Measurements from ENCODE around the gene EPS8L2. TPM values are rescaled to one million over a fixed set of nuclear protein-coding genes. Genes with fewer than 3 reads are reported as not detected.

EPS8L2 gene
- total RNA-seq, 1 experiment from 2014 or later: 92.8 TPM

DNA sequence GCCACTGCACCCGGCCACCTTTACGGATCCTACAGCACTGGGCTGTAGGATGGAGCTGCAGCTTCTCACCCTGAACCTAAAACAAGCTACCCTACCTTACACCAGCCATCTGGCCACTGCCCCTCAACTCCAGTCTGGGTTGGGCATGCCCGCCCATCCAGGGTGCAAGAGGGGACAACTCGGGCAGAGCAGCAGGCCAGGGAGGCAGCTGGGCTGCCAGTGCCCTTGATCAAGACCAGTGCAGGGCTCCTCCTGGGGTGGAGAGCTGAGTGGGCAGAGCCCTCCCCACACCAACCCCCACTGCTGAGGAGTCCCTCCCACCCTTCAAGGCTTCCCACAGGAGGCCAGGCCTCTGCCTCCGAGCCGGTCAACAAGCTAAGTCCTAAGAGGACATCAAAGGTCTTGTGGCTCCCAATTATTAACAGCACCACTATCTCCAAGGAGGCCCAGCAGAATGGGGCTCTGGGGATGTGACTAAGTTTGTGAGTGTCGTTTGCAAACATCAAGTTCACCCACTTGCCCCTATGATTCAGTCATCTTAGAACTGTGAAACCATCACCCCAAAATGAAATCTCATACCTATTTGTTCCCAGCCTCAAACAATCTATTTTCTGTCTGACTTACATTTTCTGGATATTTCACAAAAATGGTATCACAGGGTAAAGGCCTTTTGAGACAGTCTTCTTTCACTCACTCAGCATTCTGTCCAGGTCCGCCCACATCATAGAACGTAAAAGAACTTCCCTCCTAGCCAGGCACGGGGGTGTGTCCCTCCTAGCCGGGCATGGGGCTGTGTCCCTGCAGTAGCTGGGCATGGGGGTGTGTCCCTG is 60.3 kb downstream of the EPS8L2 start:
- Histone ChIP-seq H3K4ac (ENCODE audit: low read depth, low read length) (no peak overlapping the region), H2BK20ac (ENCODE audit: low read depth, low read length, poor library complexity, severe bottlenecking) (no peak overlapping the region), H2AK5ac (ENCODE audit: insufficient read length, low read length) (no peak overlapping the region), H3K79me2 (ENCODE audit: insufficient read depth, low read length) (no peaks in the 10 kb centered on the region), H3K9ac (ENCODE audit: extremely low read depth, insufficient read length, low read length) (no peak overlapping the region), H2BK120ac (ENCODE audit: low read depth, low read length, poor library complexity, severe bottlenecking) (no peak overlapping the region), H2BK15ac (ENCODE audit: low read depth, low read length) (no peak overlapping the region), H3K23ac (ENCODE audit: insufficient read length, low read depth, low read length) (no peak overlapping the region), H3K18ac (ENCODE audit: insufficient read length, low read depth, low read length) (no peak overlapping the region), H4K20me1 (ENCODE audit: control insufficient read depth, insufficient read depth, insufficient read length) (no peaks in the 10 kb centered on the region), H3T11ph (ENCODE audit: low read length) (no peak overlapping the region), H4K91ac (ENCODE audit: insufficient read length, low read depth, low read length) (no peak overlapping the region), H2AFZ (ENCODE audit: low read length) (no peak overlapping the region), H2BK12ac (ENCODE audit: insufficient read length, low read depth, low read length) (no peak overlapping the region), H2BK5ac (ENCODE audit: insufficient read length, low read length) (no peak overlapping the region), H3K27ac (ENCODE audit: insufficient read length, low read depth, low read length) (no peak overlapping the region), H3K27me3 (ENCODE audit: insufficient read depth, low read length) (no peaks in the 10 kb centered on the region), H3K23me2 (ENCODE audit: insufficient read length, low read depth, low read length, poor library complexity, severe bottlenecking) (no peaks in the 10 kb centered on the region), H3K4me2 (ENCODE audit: insufficient read depth, insufficient read length, low read length) (no peak overlapping the region), H3K79me1 (ENCODE audit: insufficient read depth, low read depth, low read length, poor library complexity, severe bottlenecking) (no peaks in the 10 kb centered on the region), H3K56ac (ENCODE audit: insufficient read length, low read depth, low read length) (no peak overlapping the region), H3K9me3 (ENCODE audit: control insufficient read depth, low read depth, low read length) (no peaks in the 10 kb centered on the region), H4K5ac (ENCODE audit: insufficient read length, low read depth, low read length) (no peak overlapping the region), H4K8ac (replicated peaks; ENCODE audit: insufficient read length, low read depth, low read length) (no peak overlapping the region), H3K4me1 (ENCODE audit: insufficient read depth, low read length) (no peaks in the 10 kb centered on the region), H3K14ac (ENCODE audit: insufficient read depth, low read length) (no peak overlapping the region; the same call in 1 of the 2 replicates)
- no CpG with 5 or more reads among the region's 11 CpGs for WGBS (ENCODE audit: extremely low coverage, insufficient read length, low lambda C conversion rate)
- H3K4me3 Mint-ChIP-seq: no peak overlapping the region
- no peaks in the 10 kb centered on the region for H3K27me3 Mint-ChIP-seq (ENCODE audit: low read depth)
- peak overlapping the region in 1 of 3 experiments; percentile 47; a peak in 3 of 7 replicates for H3K27ac Mint-ChIP-seq
- TF ChIP-seq, protein P1, sequence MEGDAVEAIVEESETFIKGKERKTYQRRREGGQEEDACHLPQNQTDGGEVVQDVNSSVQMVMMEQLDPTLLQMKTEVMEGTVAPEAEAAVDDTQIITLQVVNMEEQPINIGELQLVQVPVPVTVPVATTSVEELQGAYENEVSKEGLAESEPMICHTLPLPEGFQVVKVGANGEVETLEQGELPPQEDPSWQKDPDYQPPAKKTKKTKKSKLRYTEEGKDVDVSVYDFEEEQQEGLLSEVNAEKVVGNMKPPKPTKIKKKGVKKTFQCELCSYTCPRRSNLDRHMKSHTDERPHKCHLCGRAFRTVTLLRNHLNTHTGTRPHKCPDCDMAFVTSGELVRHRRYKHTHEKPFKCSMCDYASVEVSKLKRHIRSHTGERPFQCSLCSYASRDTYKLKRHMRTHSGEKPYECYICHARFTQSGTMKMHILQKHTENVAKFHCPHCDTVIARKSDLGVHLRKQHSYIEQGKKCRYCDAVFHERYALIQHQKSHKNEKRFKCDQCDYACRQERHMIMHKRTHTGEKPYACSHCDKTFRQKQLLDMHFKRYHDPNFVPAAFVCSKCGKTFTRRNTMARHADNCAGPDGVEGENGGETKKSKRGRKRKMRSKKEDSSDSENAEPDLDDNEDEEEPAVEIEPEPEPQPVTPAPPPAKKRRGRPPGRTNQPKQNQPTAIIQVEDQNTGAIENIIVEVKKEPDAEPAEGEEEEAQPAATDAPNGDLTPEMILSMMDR (conservative IDR thresholded peaks at IDR 0.05): no peak
- no peaks in the 10 kb centered on the region for H3K9me3 Mint-ChIP-seq
- no peak for DNase-seq
- peaks cover 11 to 15% of the 10 kb centered on the region in 2 experiments for H3K4me1 Mint-ChIP-seq
- peaks cover 20 to 68% (median 61%) of the 10 kb centered on the region in 3 experiments; a peak in 6 of 7 replicates for H3K36me3 Mint-ChIP-seq (ENCODE audit: insufficient read depth in 1 of 3, low read depth in 3 of 3)
